Measurements from ENCODE around the gene GPR68. TPM values are rescaled to one million over a fixed set of nuclear protein-coding genes. Genes with fewer than 3 reads are reported as not detected.
A peak's percentile ranks its signal among the peaks of the same experiment; 100 is the strongest.

Gene GPR68, protein sequence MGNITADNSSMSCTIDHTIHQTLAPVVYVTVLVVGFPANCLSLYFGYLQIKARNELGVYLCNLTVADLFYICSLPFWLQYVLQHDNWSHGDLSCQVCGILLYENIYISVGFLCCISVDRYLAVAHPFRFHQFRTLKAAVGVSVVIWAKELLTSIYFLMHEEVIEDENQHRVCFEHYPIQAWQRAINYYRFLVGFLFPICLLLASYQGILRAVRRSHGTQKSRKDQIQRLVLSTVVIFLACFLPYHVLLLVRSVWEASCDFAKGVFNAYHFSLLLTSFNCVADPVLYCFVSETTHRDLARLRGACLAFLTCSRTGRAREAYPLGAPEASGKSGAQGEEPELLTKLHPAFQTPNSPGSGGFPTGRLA
- polyA plus RNA-seq (2012; ENCODE audit: low read depth, missing spikeins): 1.7 TPM

GRCh38 chr14:91244501-91244901 lies at the start of gene GPR68:
Gene GPR68 (minus strand): TSS chr14:91244704. CDS start chr14:91235050, 9,654 bp downstream.
- FAIRE-seq (peak; percentile 54), DNase-seq (ENCODE audit: insufficient read length, low spot score) (no peak)
- TF ChIP-seq PAX5 (IDR thresholded peaks at IDR 0.05; ENCODE audit: insufficient read depth, low read length, severe bottlenecking) (no peak), POLR2A (IDR thresholded peaks at IDR 0.05; ENCODE audit: low read depth, low read length) (no peak), POLR2AphosphoS5 (IDR thresholded peaks at IDR 0.05; ENCODE audit: low read depth, low read length) (no peak), SPI1 (IDR thresholded peaks at IDR 0.05; ENCODE audit: low read depth, low read length) (no peak), POU2F2 (IDR thresholded peaks at IDR 0.05; ENCODE audit: low read depth, low read length) (no peak), TAF1 (IDR thresholded peaks at IDR 0.05; ENCODE audit: low read depth, low read length) (no peak)

DNA sequence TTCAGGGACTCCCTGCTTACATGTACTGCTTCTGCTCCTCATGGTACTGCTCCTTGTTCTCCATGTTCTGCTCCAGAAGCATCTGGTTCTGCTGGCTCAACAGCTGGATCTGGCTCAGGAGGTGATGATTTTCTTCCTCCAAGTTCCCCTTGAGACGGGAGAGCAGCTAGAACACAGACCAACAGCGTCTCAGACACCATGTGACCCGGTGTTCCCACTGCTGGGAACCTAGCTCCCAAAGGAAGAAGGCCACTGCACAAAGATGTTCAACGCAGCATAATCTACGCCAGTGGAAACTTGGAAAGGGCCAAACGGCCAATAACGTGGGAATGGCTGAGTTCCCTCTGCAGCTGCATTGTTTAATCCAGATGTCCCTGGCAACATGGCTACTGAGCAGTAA lies 49.6 kb upstream of the GPR68 start:
- TF ChIP-seq POU2F2 (IDR thresholded peaks at IDR 0.05; ENCODE audit: low read depth, low read length) (no peak), PAX5 (IDR thresholded peaks at IDR 0.05; ENCODE audit: insufficient read depth, low read length, severe bottlenecking) (no peak), SPI1 (IDR thresholded peaks at IDR 0.05; ENCODE audit: low read depth, low read length) (no peak), POLR2A (IDR thresholded peaks at IDR 0.05; ENCODE audit: low read depth, low read length) (no peak), TAF1 (IDR thresholded peaks at IDR 0.05; ENCODE audit: low read depth, low read length) (no peak), POLR2AphosphoS5 (IDR thresholded peaks at IDR 0.05; ENCODE audit: low read depth, low read length) (no peak)
- FAIRE-seq (no peak), DNase-seq (ENCODE audit: insufficient read length, low spot score) (no peak)

DNA sequence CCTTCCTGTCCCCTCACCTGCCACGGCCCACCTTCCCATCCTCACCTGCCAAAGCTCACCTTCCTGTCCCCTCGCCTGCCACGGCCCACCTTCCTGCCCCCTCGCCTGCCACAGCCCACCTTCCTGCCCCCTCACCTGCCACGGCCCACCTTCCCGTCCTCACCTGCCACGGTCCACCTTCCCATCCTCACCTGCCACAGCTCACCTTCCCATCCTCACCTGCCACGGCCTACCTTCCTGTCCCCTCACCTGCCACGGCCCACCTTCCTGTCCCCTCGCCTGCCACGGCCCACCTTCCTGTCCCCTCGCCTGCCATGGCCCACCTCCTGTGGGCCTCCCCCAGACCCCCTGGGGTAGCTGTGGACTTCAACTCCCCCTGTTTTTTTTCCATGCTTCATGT lies 48.8 kb upstream of the GPR68 start:
- no peak for TF ChIP-seq TAF1 (IDR thresholded peaks at IDR 0.05; ENCODE audit: low read depth, low read length)
- TF ChIP-seq SPI1 (IDR thresholded peaks at IDR 0.05; ENCODE audit: low read depth, low read length): no peak
- no peak for TF ChIP-seq POLR2AphosphoS5 (IDR thresholded peaks at IDR 0.05; ENCODE audit: low read depth, low read length)
- TF ChIP-seq POU2F2 (IDR thresholded peaks at IDR 0.05; ENCODE audit: low read depth, low read length): no peak
- TF ChIP-seq PAX5 (IDR thresholded peaks at IDR 0.05; ENCODE audit: insufficient read depth, low read length, severe bottlenecking): no peak
- TF ChIP-seq POLR2A (IDR thresholded peaks at IDR 0.05; ENCODE audit: low read depth, low read length): no peak
- DNase-seq (ENCODE audit: insufficient read length, low spot score) (no peak), FAIRE-seq (peak; percentile 87)

DNA sequence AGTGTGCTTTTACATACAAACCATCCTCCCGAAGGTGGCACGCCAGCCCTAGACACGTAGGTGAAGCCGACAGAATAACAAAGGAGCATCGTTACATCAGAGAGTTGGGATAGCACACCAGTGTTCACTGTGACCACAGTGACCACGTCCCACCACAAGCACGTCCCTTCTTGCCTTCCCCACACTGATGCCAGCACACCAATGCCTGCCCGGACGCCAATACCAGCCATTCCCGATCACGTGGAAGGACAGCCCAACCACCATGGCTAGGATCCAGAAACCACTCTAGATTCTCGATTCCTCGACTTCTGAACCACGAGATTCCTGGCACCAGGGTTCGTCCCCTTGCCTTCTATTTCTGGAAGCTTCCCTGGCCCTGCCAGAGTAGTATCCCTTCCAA lies 48.0 kb upstream of the GPR68 start:
- no peak for FAIRE-seq
- no peak for DNase-seq (ENCODE audit: insufficient read length, low spot score)
- no peak for TF ChIP-seq POLR2A (IDR thresholded peaks at IDR 0.05; ENCODE audit: low read depth, low read length)
- no peak for TF ChIP-seq TAF1 (IDR thresholded peaks at IDR 0.05; ENCODE audit: low read depth, low read length)
- no peak for TF ChIP-seq PAX5 (IDR thresholded peaks at IDR 0.05; ENCODE audit: insufficient read depth, low read length, severe bottlenecking)
- no peak for TF ChIP-seq SPI1 (IDR thresholded peaks at IDR 0.05; ENCODE audit: low read depth, low read length)
- TF ChIP-seq POU2F2 (IDR thresholded peaks at IDR 0.05; ENCODE audit: low read depth, low read length): no peak
- TF ChIP-seq POLR2AphosphoS5 (IDR thresholded peaks at IDR 0.05; ENCODE audit: low read depth, low read length): no peak

GRCh38 chr14:91291786-91292405 lies 47.4 kb upstream of the GPR68 start:
- DNase-seq (ENCODE audit: insufficient read length, low spot score) (no peak), FAIRE-seq (no peak)
- TF ChIP-seq PAX5 (IDR thresholded peaks at IDR 0.05; ENCODE audit: insufficient read depth, low read length, severe bottlenecking) (no peak), POLR2AphosphoS5 (IDR thresholded peaks at IDR 0.05; ENCODE audit: low read depth, low read length) (no peak)

GRCh38 chr14:91290986-91291385 lies 46.5 kb upstream of the GPR68 start:
- FAIRE-seq (no peak), DNase-seq (ENCODE audit: insufficient read length, low spot score) (no peak)
- no peak for TF ChIP-seq POU2F2 (IDR thresholded peaks at IDR 0.05; ENCODE audit: low read depth, low read length)
- no peak for TF ChIP-seq PAX5 (IDR thresholded peaks at IDR 0.05; ENCODE audit: insufficient read depth, low read length, severe bottlenecking)
- no peak for TF ChIP-seq TAF1 (IDR thresholded peaks at IDR 0.05; ENCODE audit: low read depth, low read length)
- no peak for TF ChIP-seq SPI1 (IDR thresholded peaks at IDR 0.05; ENCODE audit: low read depth, low read length)
- no peak for TF ChIP-seq POLR2A (IDR thresholded peaks at IDR 0.05; ENCODE audit: low read depth, low read length)
- TF ChIP-seq POLR2AphosphoS5 (IDR thresholded peaks at IDR 0.05; ENCODE audit: low read depth, low read length): no peak

- no peak for DNase-seq (ENCODE audit: insufficient read length, low spot score)
- FAIRE-seq: no peak
- TF ChIP-seq POU2F2 (IDR thresholded peaks at IDR 0.05; ENCODE audit: low read depth, low read length) (no peak), POLR2A (IDR thresholded peaks at IDR 0.05; ENCODE audit: low read depth, low read length) (no peak), POLR2AphosphoS5 (IDR thresholded peaks at IDR 0.05; ENCODE audit: low read depth, low read length) (no peak), PAX5 (IDR thresholded peaks at IDR 0.05; ENCODE audit: insufficient read depth, low read length, severe bottlenecking) (no peak), SPI1 (IDR thresholded peaks at IDR 0.05; ENCODE audit: low read depth, low read length) (no peak), TAF1 (IDR thresholded peaks at IDR 0.05; ENCODE audit: low read depth, low read length) (no peak)
Measured at GRCh38 chr14:91289464-91289863, 45.0 kb upstream of the GPR68 start.

- FAIRE-seq: no peak
- DNase-seq (ENCODE audit: insufficient read length, low spot score): no peak
- TF ChIP-seq POLR2AphosphoS5 (IDR thresholded peaks at IDR 0.05; ENCODE audit: low read depth, low read length): no peak
- TF ChIP-seq SPI1 (IDR thresholded peaks at IDR 0.05; ENCODE audit: low read depth, low read length): no peak
- no peak for TF ChIP-seq POLR2A (IDR thresholded peaks at IDR 0.05; ENCODE audit: low read depth, low read length)
- no peak for TF ChIP-seq POU2F2 (IDR thresholded peaks at IDR 0.05; ENCODE audit: low read depth, low read length)
- no peak for TF ChIP-seq PAX5 (IDR thresholded peaks at IDR 0.05; ENCODE audit: insufficient read depth, low read length, severe bottlenecking)
- TF ChIP-seq TAF1 (IDR thresholded peaks at IDR 0.05; ENCODE audit: low read depth, low read length): no peak
Measured at GRCh38 chr14:91288876-91289275, 44.4 kb upstream of the GPR68 start.

- TF ChIP-seq POLR2AphosphoS5 (IDR thresholded peaks at IDR 0.05; ENCODE audit: low read depth, low read length) (no peak), PAX5 (IDR thresholded peaks at IDR 0.05; ENCODE audit: insufficient read depth, low read length, severe bottlenecking) (no peak), POLR2A (IDR thresholded peaks at IDR 0.05; ENCODE audit: low read depth, low read length) (no peak), TAF1 (IDR thresholded peaks at IDR 0.05; ENCODE audit: low read depth, low read length) (no peak), SPI1 (IDR thresholded peaks at IDR 0.05; ENCODE audit: low read depth, low read length) (no peak), POU2F2 (IDR thresholded peaks at IDR 0.05; ENCODE audit: low read depth, low read length) (no peak)
- FAIRE-seq (peak; percentile 87), DNase-seq (ENCODE audit: insufficient read length, low spot score) (peak; percentile 63)
Measured at GRCh38 chr14:91286530-91286937, 42.0 kb upstream of the GPR68 start.
